ENCODE data around the gene SUGCT. TPM values are rescaled to one million over a fixed set of nuclear protein-coding genes. Genes with fewer than 3 reads are reported as not detected.

The SUGCT gene
- total RNA-seq, 4 donors from 2014 or later = 0.83 to 7.1 (median 3.2) TPM

GRCh38 chr7:40763319-40764287, 628.8 kb downstream of the SUGCT start:
- TF ChIP-seq POLR2A (IDR thresholded peaks at IDR 0.05) = no peak
- TF ChIP-seq, protein P1, sequence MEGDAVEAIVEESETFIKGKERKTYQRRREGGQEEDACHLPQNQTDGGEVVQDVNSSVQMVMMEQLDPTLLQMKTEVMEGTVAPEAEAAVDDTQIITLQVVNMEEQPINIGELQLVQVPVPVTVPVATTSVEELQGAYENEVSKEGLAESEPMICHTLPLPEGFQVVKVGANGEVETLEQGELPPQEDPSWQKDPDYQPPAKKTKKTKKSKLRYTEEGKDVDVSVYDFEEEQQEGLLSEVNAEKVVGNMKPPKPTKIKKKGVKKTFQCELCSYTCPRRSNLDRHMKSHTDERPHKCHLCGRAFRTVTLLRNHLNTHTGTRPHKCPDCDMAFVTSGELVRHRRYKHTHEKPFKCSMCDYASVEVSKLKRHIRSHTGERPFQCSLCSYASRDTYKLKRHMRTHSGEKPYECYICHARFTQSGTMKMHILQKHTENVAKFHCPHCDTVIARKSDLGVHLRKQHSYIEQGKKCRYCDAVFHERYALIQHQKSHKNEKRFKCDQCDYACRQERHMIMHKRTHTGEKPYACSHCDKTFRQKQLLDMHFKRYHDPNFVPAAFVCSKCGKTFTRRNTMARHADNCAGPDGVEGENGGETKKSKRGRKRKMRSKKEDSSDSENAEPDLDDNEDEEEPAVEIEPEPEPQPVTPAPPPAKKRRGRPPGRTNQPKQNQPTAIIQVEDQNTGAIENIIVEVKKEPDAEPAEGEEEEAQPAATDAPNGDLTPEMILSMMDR (IDR thresholded peaks at IDR 0.05) = peak in 2 of 6 experiments; percentile 10 to 24
- no peaks in the 10 kb centered on the region for H3K9me3 ChIP-seq
- peaks cover 0 to 21% (median 3%) of the 10 kb centered on the region in 3 donors for H3K4me1 ChIP-seq
- intact Hi-C loops (cut with DNase I) = no loop called here
- no peaks in the 10 kb centered on the region for H3K36me3 ChIP-seq
- no peak for DNase-seq
- H3K27ac ChIP-seq = peak overlapping the region in 2 of 4 donors; percentile 27 to 31
- WGBS, 2 donors = 64 to 76% methylated on average over 9 of the region's 9 CpGs
- peaks cover 0 to 4% (median 0%) of the 10 kb centered on the region in 4 donors for H3K27me3 ChIP-seq
- H3K4me3 ChIP-seq = no peak overlapping the region

DNA sequence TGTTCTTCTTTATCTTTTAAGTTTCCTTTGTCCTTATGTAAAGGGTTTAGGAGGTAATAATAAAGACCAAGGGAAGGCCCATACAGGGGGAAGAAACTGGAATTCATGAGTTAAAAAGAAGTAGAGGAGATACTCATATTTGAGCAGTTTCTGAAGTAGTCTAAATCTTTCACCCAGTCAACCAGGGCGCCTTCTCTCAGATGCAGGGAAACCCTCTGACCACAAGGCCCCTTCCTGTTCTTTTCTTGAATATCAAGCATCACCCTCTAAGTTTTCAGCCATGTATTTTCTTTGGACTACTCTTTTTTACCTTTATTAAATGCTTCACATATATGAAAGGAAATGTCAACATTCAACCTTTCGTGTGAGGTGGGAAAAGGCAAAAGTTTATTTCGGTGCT, 630.8 kb downstream of the SUGCT start:
- Histone ChIP-seq H3K27me3 (peaks cover 0 to 4% (median 0%) of the 10 kb centered on the region in 4 donors), H3K36me3 (no peaks in the 10 kb centered on the region), H3K4me3 (no peak overlapping the region), H3K4me1 (peaks cover 0 to 21% (median 3%) of the 10 kb centered on the region in 3 donors), H3K9me3 (no peaks in the 10 kb centered on the region), H3K27ac (no peak overlapping the region)
- WGBS, 2 donors = 81 to 86% methylated on average over 3 of the region's 3 CpGs
- intact Hi-C loops (cut with DNase I) = no loop called here
- no peak for DNase-seq
- TF ChIP-seq, protein P1 (IDR thresholded peaks at IDR 0.05) = no peak
- no peak for TF ChIP-seq POLR2A (IDR thresholded peaks at IDR 0.05)

DNA sequence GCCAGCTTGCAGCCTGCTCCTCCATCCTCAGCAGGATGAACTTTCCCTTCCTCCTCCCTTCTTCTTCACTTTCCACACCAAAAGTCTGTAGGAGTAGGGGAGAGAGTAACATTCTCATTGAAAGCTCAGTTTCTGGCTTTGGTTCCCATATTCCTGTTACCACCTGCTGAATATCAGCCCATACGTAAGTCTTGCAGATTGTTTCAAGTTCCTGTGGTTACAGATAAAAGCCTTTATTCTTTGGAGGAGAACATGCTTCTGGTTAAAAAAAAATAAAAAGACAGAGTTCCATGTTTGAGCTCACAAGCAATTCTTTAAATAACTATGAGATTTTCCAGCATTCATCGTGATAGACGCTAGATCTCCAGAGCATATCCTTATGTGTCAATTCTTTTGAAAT, 637.3 kb downstream of the SUGCT start:
- intact Hi-C loops (cut with DNase I) = no loop called here
- WGBS, 2 donors = 42 to 45% methylated on average over 3 of the region's 3 CpGs

DNA sequence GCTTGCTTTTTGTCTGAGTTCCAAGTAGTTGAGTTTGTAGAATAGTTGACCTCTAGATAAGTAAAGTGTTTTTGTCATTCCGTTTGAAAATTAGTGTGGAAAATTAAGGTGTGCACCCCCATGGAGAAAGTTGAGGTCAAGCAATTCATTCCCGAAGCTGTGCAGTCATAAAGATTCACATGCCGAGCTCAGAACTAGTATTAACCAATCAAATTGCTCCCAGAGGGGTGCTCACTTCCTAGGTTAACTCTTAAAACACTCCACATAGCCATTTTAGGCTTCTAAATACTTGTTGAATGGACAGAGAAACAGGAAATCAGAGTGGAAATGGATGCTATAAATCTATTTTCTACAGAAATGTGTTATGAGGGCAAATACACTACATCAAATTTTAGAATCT, 638.9 kb downstream of the SUGCT start:
- Histone ChIP-seq H3K4me3 (no peak overlapping the region), H3K9me3 (no peaks in the 10 kb centered on the region), H3K27me3 (no peaks in the 10 kb centered on the region), H3K4me1 (no peaks in the 10 kb centered on the region), H3K36me3 (no peaks in the 10 kb centered on the region), H3K27ac (no peak overlapping the region)
- no peak for DNase-seq
- WGBS, 2 donors = 73 to 76% methylated on average over 3 of the region's 3 CpGs
- intact Hi-C loops (cut with DNase I) = no loop called here
- no peak for TF ChIP-seq POLR2A (IDR thresholded peaks at IDR 0.05)
- TF ChIP-seq, protein P1 (IDR thresholded peaks at IDR 0.05) = no peak

More for the DNA sequence above, 637.3 kb downstream of the SUGCT start:
- no peak for DNase-seq
- Histone ChIP-seq H3K27me3 (no peaks in the 10 kb centered on the region), H3K4me1 (no peaks in the 10 kb centered on the region), H3K4me3 (no peak overlapping the region), H3K9me3 (no peaks in the 10 kb centered on the region), H3K36me3 (no peaks in the 10 kb centered on the region), H3K27ac (no peak overlapping the region)
- TF ChIP-seq, protein P1 (IDR thresholded peaks at IDR 0.05) = no peak
- no peak for TF ChIP-seq POLR2A (IDR thresholded peaks at IDR 0.05)

DNA sequence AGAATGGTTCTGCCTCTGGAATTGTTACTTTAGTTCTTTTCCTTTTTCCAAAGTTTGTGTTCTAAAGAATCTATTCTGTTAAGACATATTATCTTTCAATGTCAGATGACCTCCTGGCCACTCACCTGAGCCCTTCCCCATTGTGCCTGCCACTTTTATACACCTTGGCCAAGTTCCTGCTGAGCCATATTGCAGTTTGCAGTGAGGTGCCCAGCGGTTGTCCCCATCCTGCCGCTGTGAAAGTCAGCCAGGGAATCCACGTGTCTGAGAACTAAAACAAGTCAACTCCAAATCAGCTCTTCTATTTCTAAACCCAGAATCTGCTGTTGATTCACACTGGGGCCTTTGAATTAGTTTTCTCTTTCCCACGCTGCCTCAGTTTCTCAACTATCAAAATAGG, 641.1 kb downstream of the SUGCT start:
- DNase-seq = no peak
- Histone ChIP-seq H3K4me1 (peaks cover 0 to 7% (median 0%) of the 10 kb centered on the region in 3 donors), H3K4me3 (no peak overlapping the region), H3K36me3 (no peaks in the 10 kb centered on the region), H3K27ac (no peak overlapping the region), H3K27me3 (no peaks in the 10 kb centered on the region), H3K9me3 (no peaks in the 10 kb centered on the region)
- TF ChIP-seq POLR2A (IDR thresholded peaks at IDR 0.05) = no peak
- TF ChIP-seq, protein P1 (IDR thresholded peaks at IDR 0.05) = no peak
- intact Hi-C loops (cut with DNase I) = no loop called here
- 83 to 84% methylated on average over 4 of the region's 4 CpGs for WGBS, 2 donors
